ENCODE results near the gene ARSB.

DNA sequence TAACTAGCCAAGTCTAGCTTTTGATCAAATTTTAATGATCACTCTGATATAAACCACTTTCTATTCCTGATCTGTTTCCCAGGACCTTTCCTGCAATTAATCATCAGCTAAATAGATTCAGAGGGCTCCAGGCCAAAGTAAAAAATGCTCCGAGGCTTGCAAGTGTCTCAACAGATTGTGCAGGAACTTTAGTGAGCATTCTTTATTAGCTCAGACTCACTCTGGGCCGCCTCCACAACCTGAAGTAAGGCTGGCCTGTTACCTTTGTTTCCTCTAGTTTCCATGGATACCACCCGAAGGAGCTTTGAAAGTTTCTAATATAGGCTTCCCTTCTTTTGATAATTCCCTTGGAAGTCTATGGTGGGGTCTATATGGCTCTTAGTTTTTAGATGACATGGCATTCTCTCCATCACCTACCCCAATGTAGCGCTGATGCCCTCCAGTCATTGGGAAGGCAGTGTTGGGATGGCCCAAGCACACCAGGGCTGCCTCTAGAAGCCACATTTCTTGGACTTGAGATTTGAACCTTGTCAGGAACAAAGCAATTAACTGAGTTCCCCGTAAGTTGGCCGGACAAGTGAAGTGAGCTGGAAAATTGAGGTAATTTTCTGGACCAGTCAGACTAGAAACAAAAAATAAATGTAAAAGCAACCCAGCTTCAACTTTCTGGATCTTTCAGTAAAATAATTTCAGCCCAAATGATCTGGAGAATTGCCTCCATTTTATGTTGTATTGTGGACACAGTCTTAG is 238.9 kb downstream of the ARSB start:
- TF ChIP-seq EGR1 (IDR thresholded peaks at IDR 0.05; ENCODE audit: borderline replicate concordance in 1 of 2, low read depth in 2 of 2, low read length in 2 of 2) (no peak), SMAD1 (IDR thresholded peaks at IDR 0.05; ENCODE audit: low read depth, partially characterized antibody) (no peak), BRCA1 (IDR thresholded peaks at IDR 0.05; ENCODE audit: low read depth, low read length) (no peak), POLR2A (IDR thresholded peaks at IDR 0.05; ENCODE audit: low read depth, low read length) (no peak), EZH2 (IDR thresholded peaks at IDR 0.05; ENCODE audit: borderline replicate concordance, control insufficient read depth, low read depth, low read length) (no peak), RCOR1 (conservative IDR thresholded peaks at IDR 0.05; ENCODE audit: low read depth, low read length) (no peak)
- TF ChIP-seq, protein P1, sequence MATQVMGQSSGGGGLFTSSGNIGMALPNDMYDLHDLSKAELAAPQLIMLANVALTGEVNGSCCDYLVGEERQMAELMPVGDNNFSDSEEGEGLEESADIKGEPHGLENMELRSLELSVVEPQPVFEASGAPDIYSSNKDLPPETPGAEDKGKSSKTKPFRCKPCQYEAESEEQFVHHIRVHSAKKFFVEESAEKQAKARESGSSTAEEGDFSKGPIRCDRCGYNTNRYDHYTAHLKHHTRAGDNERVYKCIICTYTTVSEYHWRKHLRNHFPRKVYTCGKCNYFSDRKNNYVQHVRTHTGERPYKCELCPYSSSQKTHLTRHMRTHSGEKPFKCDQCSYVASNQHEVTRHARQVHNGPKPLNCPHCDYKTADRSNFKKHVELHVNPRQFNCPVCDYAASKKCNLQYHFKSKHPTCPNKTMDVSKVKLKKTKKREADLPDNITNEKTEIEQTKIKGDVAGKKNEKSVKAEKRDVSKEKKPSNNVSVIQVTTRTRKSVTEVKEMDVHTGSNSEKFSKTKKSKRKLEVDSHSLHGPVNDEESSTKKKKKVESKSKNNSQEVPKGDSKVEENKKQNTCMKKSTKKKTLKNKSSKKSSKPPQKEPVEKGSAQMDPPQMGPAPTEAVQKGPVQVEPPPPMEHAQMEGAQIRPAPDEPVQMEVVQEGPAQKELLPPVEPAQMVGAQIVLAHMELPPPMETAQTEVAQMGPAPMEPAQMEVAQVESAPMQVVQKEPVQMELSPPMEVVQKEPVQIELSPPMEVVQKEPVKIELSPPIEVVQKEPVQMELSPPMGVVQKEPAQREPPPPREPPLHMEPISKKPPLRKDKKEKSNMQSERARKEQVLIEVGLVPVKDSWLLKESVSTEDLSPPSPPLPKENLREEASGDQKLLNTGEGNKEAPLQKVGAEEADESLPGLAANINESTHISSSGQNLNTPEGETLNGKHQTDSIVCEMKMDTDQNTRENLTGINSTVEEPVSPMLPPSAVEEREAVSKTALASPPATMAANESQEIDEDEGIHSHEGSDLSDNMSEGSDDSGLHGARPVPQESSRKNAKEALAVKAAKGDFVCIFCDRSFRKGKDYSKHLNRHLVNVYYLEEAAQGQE (IDR thresholded peaks at IDR 0.05; ENCODE audit: low read depth, low read length): no peak
- TF ChIP-seq, protein P2, sequence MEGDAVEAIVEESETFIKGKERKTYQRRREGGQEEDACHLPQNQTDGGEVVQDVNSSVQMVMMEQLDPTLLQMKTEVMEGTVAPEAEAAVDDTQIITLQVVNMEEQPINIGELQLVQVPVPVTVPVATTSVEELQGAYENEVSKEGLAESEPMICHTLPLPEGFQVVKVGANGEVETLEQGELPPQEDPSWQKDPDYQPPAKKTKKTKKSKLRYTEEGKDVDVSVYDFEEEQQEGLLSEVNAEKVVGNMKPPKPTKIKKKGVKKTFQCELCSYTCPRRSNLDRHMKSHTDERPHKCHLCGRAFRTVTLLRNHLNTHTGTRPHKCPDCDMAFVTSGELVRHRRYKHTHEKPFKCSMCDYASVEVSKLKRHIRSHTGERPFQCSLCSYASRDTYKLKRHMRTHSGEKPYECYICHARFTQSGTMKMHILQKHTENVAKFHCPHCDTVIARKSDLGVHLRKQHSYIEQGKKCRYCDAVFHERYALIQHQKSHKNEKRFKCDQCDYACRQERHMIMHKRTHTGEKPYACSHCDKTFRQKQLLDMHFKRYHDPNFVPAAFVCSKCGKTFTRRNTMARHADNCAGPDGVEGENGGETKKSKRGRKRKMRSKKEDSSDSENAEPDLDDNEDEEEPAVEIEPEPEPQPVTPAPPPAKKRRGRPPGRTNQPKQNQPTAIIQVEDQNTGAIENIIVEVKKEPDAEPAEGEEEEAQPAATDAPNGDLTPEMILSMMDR (IDR thresholded peaks at IDR 0.05 in 2 of 3, conservative IDR thresholded peaks at IDR 0.05 in 1 of 3; ENCODE audit: control insufficient read depth in 2 of 3, extremely low read depth in 1 of 3, insufficient read depth in 1 of 3, low read depth in 3 of 3, low read length in 3 of 3): no peak
- TF ChIP-seq, protein P3, sequence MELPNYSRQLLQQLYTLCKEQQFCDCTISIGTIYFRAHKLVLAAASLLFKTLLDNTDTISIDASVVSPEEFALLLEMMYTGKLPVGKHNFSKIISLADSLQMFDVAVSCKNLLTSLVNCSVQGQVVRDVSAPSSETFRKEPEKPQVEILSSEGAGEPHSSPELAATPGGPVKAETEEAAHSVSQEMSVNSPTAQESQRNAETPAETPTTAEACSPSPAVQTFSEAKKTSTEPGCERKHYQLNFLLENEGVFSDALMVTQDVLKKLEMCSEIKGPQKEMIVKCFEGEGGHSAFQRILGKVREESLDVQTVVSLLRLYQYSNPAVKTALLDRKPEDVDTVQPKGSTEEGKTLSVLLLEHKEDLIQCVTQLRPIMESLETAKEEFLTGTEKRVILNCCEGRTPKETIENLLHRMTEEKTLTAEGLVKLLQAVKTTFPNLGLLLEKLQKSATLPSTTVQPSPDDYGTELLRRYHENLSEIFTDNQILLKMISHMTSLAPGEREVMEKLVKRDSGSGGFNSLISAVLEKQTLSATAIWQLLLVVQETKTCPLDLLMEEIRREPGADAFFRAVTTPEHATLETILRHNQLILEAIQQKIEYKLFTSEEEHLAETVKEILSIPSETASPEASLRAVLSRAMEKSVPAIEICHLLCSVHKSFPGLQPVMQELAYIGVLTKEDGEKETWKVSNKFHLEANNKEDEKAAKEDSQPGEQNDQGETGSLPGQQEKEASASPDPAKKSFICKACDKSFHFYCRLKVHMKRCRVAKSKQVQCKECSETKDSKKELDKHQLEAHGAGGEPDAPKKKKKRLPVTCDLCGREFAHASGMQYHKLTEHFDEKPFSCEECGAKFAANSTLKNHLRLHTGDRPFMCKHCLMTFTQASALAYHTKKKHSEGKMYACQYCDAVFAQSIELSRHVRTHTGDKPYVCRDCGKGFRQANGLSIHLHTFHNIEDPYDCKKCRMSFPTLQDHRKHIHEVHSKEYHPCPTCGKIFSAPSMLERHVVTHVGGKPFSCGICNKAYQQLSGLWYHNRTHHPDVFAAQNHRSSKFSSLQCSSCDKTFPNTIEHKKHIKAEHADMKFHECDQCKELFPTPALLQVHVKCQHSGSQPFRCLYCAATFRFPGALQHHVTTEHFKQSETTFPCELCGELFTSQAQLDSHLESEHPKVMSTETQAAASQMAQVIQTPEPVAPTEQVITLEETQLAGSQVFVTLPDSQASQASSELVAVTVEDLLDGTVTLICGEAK (IDR thresholded peaks at IDR 0.05; ENCODE audit: borderline replicate concordance): no peak
- TF ChIP-seq, protein P4, sequence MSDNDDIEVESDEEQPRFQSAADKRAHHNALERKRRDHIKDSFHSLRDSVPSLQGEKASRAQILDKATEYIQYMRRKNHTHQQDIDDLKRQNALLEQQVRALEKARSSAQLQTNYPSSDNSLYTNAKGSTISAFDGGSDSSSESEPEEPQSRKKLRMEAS (IDR thresholded peaks at IDR 0.05; ENCODE audit: low read depth, low read length): no peak

All from GM12878 (cell line).